DLD1 (cell line): ENCODE data around the gene TMEM243.

Source experiments
- in situ Hi-C: cut with HindIII; loops from 2 replicates; pipeline ENCODE4 v1.10.0; 2017; ENCODE audit warnings: low sequenced_read_pairs

Gene TMEM243

DNA sequence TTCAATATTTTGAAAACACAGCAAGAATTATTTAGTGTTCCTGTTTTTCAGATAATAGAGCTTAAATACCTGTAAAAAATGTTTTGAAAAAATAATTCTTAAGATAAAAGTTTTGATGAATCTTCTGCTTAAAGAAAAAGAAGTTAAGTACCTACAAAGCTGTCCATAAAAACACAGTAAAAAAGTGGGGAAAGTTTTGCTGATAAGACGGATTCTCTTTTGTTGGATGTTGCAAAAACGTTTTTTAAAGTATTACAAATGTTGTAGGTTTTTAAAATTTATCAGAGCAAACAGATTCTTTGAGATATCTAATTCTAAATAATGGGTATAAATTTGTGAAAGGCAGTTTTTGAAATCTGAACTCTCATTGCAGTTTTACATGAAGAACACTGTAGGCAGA, 55.1 kb downstream of the TMEM243 start:
- in situ Hi-C loops: no loop called here

- in situ Hi-C loops: no loop called here
These were observed 60.0 kb downstream of the TMEM243 start for GRCh38 chr7:87159538-87159937.

DNA sequence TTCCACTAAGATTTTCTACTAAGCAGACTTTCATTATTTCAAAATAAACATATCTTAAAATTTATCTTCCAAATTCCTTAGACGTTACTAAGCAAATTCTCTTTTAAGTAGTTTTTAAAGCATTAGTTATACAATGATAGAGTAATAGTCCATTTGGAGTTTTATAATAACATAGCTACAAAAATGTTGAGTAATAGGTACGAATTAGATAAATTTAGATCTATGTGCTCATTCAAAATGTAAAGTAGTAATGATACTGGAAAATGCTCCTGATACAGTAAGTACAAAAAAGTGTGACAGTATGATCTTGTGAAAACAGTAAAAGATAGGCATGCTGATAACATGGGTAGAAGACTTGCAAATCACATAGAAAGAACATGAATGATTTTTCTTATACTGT, 62.8 kb downstream of the TMEM243 start:
- in situ Hi-C loops: no loop called here

- in situ Hi-C loops: no loop called here
These were observed 63.7 kb downstream of the TMEM243 start for GRCh38 chr7:87155788-87156187.

DNA sequence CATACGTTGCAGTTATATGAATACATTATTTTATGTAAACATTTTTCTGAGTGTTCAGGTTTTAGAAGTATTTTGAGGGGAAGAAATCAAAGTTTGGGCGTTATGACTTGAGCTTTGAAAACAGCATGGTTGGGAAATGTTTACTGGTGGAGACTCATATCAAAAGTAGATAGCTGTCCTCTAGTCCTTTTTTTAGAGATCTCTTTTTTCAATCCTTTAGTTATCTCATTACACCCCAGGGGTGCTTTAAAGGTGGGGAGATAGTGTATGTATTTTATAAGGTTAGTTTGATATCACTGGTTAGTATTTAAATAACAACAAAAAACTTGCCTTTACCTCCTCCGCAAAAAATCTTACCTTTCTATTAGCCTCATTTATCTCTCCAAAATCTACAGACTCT, 65.0 kb downstream of the TMEM243 start:
- in situ Hi-C loops: no loop called here

DNA sequence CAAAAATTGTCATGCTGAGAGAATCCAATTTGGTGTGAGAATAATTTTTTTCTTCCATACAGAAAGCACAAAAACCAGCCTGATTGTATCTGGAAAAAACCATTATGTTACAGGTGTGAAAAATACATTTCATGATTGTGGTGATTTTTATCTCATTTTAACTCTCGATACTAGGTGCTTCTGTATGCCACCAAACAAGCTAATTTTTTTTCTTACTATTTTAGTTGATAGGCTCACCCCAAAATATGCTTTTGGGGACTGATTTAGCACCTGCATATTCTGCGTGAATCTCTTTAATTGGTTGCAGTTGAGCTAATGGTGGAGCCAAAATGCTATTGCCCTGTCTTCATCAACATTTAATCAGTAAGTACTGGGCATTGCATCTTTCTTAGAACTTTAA, 65.4 kb downstream of the TMEM243 start:
- in situ Hi-C loops: no loop called here

- in situ Hi-C loops: no loop called here
These were observed 66.5 kb downstream of the TMEM243 start for GRCh38 chr7:87152897-87153641.

DNA sequence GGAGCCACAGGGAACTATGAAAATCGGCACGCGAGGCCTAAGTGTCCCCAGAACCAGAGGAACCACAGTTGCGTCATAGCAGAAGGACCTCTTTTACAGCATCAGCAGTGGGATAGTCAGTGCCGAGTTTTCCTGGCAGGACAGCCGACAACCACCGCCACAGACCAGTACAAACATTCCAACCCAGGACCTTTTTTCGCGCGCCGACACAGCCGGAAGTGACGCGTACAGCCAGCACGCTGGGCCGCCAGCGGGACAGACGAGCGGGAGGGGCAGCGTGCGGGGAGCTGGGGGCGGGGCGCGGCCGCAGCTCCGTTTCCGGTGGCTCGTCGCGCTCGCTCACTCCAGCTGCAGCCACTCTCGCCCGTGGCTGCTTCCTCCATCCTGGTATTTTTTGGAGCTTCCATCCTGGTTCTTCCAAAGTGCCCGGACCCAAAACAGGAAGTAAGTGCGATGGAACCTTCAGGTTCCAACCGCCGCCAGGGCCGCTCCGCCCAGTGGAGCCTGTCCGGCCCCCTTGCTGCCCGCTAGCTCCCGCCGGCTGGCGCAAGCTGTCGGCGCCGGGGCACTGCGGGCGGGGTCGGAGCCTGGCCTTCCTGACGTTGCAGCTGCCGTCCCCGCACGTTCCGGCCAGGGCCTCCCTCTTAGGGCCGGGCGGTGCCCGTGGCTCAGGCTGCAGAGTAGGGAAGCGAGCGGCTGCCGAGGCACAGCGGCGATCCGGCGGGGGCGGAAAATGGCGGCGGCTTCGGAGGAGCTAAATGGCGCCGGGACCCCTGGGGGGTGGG, 67.2 kb downstream of the TMEM243 start, which contains the start of gene DMTF1:
Gene DMTF1, plus strand, starts transcription at position 342 of the 785 bp plus-strand sequence. CDS start 12,489 bp downstream, outside the sequence.
- in situ Hi-C loops: no loop called here

GRCh38 chr7:87151729-87152111, 67.8 kb downstream of the TMEM243 start:
- in situ Hi-C loops: no loop called here

GRCh38 chr7:87151002-87151728, 68.4 kb downstream of the TMEM243 start:
- in situ Hi-C loops: no loop called here

- in situ Hi-C loops: loop anchor here (25.0 kb wide), 1 partner anchor 211 kb away; no protein-coding TSS in a partner anchor
These were observed 71.1 kb downstream of the TMEM243 start for GRCh38 chr7:87148332-87148955.

DNA sequence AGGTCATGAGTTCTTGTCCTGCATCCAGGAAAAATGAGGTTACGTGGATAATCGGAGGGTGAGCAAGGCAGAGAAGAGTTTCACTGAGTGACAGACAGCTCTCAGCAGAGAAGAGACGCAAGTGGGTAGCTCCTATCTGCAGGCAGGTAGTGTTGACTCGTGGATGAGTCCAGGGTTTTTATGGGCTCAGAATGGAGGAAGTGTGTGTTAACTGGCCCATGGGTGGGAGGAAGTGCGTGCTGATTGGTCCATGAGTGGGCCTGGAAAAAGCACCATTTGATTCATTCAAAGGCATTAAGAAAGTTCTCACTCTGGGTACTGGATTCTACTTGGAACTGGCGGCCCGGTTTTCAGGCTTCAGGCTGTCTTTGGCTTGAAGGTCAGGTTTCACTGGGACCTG, 72.0 kb downstream of the TMEM243 start:
- in situ Hi-C loops: loop anchor here (25.0 kb wide), 1 partner anchor 210 kb away; no protein-coding TSS in a partner anchor

DNA sequence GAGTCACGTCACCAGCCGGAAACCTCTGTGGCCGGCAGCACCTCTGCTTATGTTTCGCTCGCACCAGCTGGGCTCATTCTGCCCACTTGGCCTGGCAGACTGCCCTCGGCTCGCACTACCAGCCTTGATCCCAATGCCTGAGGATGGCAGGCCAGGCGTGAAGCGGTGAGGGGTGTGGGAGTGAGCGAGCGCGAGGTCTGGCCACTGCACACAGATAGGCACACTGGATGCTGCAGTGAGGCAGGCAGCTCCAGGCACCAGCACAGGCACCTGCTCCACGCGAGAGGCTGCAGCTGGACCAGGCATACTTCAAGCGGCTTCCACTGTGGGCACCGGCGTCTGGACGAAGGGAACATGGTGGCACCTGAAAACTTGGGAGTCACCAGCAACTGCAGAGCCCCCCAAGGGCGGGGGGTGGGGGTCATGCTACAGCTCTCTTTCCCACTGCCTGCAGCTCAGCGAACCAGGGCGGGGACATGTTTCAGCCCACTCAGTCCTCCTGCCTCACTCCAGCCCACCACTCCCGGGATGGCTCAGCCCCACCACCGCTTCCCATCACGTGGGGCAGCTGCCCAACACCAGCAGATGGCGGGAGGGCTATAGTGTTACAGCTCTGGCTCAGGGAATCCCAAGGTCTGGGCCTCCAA, 72.7 kb downstream of the TMEM243 start:
- in situ Hi-C loops: loop anchor here (25.0 kb wide), 1 partner anchor 210 kb away; no protein-coding TSS in a partner anchor
